K562 (cell line): ENCODE measurements around the gene TBXAS1. TPM values are rescaled to one million over a fixed set of nuclear protein-coding genes. Genes with fewer than 3 reads are reported as not detected.

Source experiments
- ATAC-seq: fragments of 200-7000 bp; cut with Tn5 transposase; 3 replicates; pipeline ENCODE4 v1.9.1; 2020; ENCODE audit warnings: moderate library complexity
- BruUV-seq: library from RNA; stranded (reverse); fragments of 400-500 nt; replicated peaks from 2 replicates; lab custom pipeline; 2021; lab: Mats Ljungman, UMichigan
- CTCF ChIA-PET: fragments of 300-600 bp; formaldehyde crosslinking; extraction: SDS; loops from one replicate; lab custom pipeline; 2021; ENCODE audit warnings: low intra/inter-chr PET ratio; lab: Yijun Ruan, JAX
- POLR2A ChIA-PET: fragments of 300-600, 350-650 bp; sonication (Branson Sonifier 250); formaldehyde crosslinking; extraction: SDS; loops from one replicate; lab custom pipeline; 2021; ENCODE audit warnings: antibody characterized with exemption, inconsistent platforms; lab: Yijun Ruan, JAX
- DNase-seq, 4 experiments: peaks; one replicate each; pipeline versions ENCODE4 v3.0.0 to v3.0.0-alpha.2; 2011 to 2018; ENCODE audit warnings: low spot score in 3 of 4, mixed read lengths in 3 of 4; ENCODE audit errors: extremely low read depth in 1 of 4
- FAIRE-seq: peaks from 2 replicates; lab custom pipeline; 2011; peaks lifted over from hg19 to GRCh38; lab: Jason Lieb, UNC
- H2AFZ ChIP-seq: 2 replicates; pipeline ENCODE4 v1.6.0; 2011; ENCODE audit warnings: low read depth, low read length, control low read depth, inconsistent platforms
- H3K27ac ChIP-seq: fragments of 200-600 bp; 3 replicates; pipeline ENCODE4 v1.8.0; 2011; ENCODE audit warnings: low read depth, mild to moderate bottlenecking, control low read depth, inconsistent platforms, low read length, moderate library complexity, mixed read lengths; ENCODE audit errors: extremely low read depth
- H3K27me3 ChIP-seq, 2 experiments: fragments of 300-600 bp in 1 of 2; 2 replicates in 1 of 2; 3 replicates in 1 of 2; pipeline versions ENCODE4 v1.6.0 to v1.8.0; 2011; ENCODE audit warnings: inconsistent platforms in 2 of 2, low read length in 2 of 2, mild to moderate bottlenecking in 1 of 2, mixed read lengths in 1 of 2, moderate library complexity in 1 of 2; ENCODE audit not compliant: control insufficient read depth in 2 of 2, insufficient read depth in 2 of 2
- H3K36me3 ChIP-seq: fragments of 300-600 bp; 3 replicates; pipeline ENCODE4 v1.8.0; 2011; ENCODE audit warnings: mild to moderate bottlenecking, low read length, inconsistent platforms; ENCODE audit not compliant: control insufficient read depth, insufficient read depth
- H3K4me1 ChIP-seq, 2 experiments: fragments of 200-600 bp in 1 of 2; replicated peaks in 1 of 2; 2 replicates in 1 of 2; 3 replicates in 1 of 2; pipeline versions ENCODE4 v1.5.1 to v1.8.0; 2011; ENCODE audit warnings: inconsistent platforms in 2 of 2, low read length in 2 of 2, mild to moderate bottlenecking in 1 of 2, mixed read lengths in 1 of 2, moderate library complexity in 1 of 2; ENCODE audit not compliant: control insufficient read depth in 2 of 2, insufficient read depth in 2 of 2
- H3K4me2 ChIP-seq: 2 replicates; pipeline ENCODE4 v1.6.1; 2011; ENCODE audit warnings: low read length, control low read depth, inconsistent platforms, mixed read lengths; ENCODE audit not compliant: insufficient read depth
- H3K4me3 ChIP-seq: fragments of 200-600 bp; sonication (generic), shearing (Covaris generic); 2 replicates; pipeline ENCODE4 v1.5.1; 2016; ENCODE audit warnings: control low read depth, inconsistent platforms
- H3K79me2 ChIP-seq: fragments of 200-600 bp; 3 replicates; pipeline ENCODE4 v1.8.0; 2011; ENCODE audit warnings: low read length, inconsistent platforms; ENCODE audit not compliant: control insufficient read depth, insufficient read depth
- H3K9ac ChIP-seq, 2 experiments: 2 replicates each; pipeline versions ENCODE4 v1.6.0 to v1.6.1; 2011; ENCODE audit warnings: low read depth in 2 of 2, low read length in 2 of 2, control low read depth in 1 of 2, inconsistent platforms in 1 of 2, mild to moderate bottlenecking in 1 of 2, mixed read lengths in 1 of 2; ENCODE audit not compliant: insufficient read depth in 1 of 2
- H3K9me1 ChIP-seq: one replicate; pipeline ENCODE4 v1.6.0; 2011; ENCODE audit warnings: inconsistent platforms, mild to moderate bottlenecking, low read length, moderate library complexity; ENCODE audit not compliant: control insufficient read depth, insufficient read depth
- H3K9me3 ChIP-seq: replicated peaks from 2 replicates; pipeline ENCODE4 v1.5.1; 2011; ENCODE audit warnings: low read depth, low read length, inconsistent platforms; ENCODE audit not compliant: control insufficient read depth, insufficient read depth
- H4K20me1 ChIP-seq: replicated peaks from 2 replicates; pipeline ENCODE4 v1.6.1; 2011; ENCODE audit warnings: low read length, inconsistent platforms, mixed read lengths; ENCODE audit not compliant: control insufficient read depth, insufficient read depth
- BDP1 ChIP-seq: IDR thresholded peaks from 3 replicates; pipeline ENCODE4 v1.6.1; 2011; ENCODE audit not compliant: insufficient read length, insufficient read depth
- C11orf30 ChIP-seq: fragments of 450-650 bp; IDR thresholded peaks from 2 replicates; pipeline ENCODE4 v1.6.1; 2016; ENCODE audit warnings: low read depth, mild to moderate bottlenecking
- E2F5 ChIP-seq: sonication (generic); formaldehyde crosslinking; IDR thresholded peaks from 2 replicates; pipeline ENCODE4 v1.8.0; 2022; ENCODE audit warnings: mild to moderate bottlenecking, missing genetic modification reagents
- KDM2B ChIP-seq: fragments of 250-450 bp; sonication (Bioruptor Pico); IDR thresholded peaks from 2 replicates; pipeline ENCODE4 v1.8.0; 2021; ENCODE audit warnings: mild to moderate bottlenecking, moderate library complexity
- MAFG ChIP-seq: fragments of 450-650 bp; conservative IDR thresholded peaks from 2 replicates; pipeline ENCODE4 v1.6.1; 2016; ENCODE audit warnings: missing genetic modification characterization, missing compliant biosample characterization
- MCM5 ChIP-seq: fragments of 450-650 bp; IDR thresholded peaks from 2 replicates; pipeline ENCODE4 v1.6.1; 2016; ENCODE audit warnings: low read depth
- MEIS2 ChIP-seq: fragments of 450-650 bp; IDR thresholded peaks from 2 replicates; pipeline ENCODE4 v1.6.1; 2014; ENCODE audit warnings: mild to moderate bottlenecking; ENCODE audit not compliant: partially characterized antibody
- NFXL1 ChIP-seq: fragments of 450-650 bp; formaldehyde crosslinking; IDR thresholded peaks from 2 replicates; pipeline ENCODE4 v1.4.0; 2021; ENCODE audit warnings: mild to moderate bottlenecking
- PBX2 ChIP-seq, 2 experiments: IDR thresholded peaks in 1 of 2; conservative IDR thresholded peaks in 1 of 2; 2 replicates each; pipeline ENCODE4 v1.6.1; 2016; ENCODE audit warnings: low read depth in 2 of 2, mild to moderate bottlenecking in 1 of 2, missing compliant biosample characterization in 1 of 2, missing genetic modification characterization in 1 of 2, moderate library complexity in 1 of 2
- SLC30A9 ChIP-seq: fragments of 250-450 bp; sonication (Bioruptor Pico); IDR thresholded peaks from 2 replicates; pipeline ENCODE4 v1.8.0; 2022; ENCODE audit warnings: mild to moderate bottlenecking, moderate library complexity
- WGBS: fragments of 100-300 bp; shearing (Covaris generic); methylation state at CpG from one replicate; pipeline ENCODE4 v1.1.6; 2016; ENCODE audit warnings: low coverage, mixed read lengths; ENCODE audit not compliant: insufficient coverage; ENCODE audit errors: missing lambda C conversion rate; 5-methylcytosine and 5-hydroxymethylcytosine counted together
- in situ Hi-C: fragments of 300-500 bp; cut with MboI; formaldehyde crosslinking; loops from 4 replicates; pipeline ENCODE4 v1.15.0; 2018; ENCODE audit warnings: inconsistent platforms, mixed read lengths
- intact Hi-C: fragments of 100-400 bp; cut with micrococcal nuclease; formaldehyde crosslinking; loops from 2 replicates; pipeline ENCODE4 v1.14.2; 2022
- polyA plus RNA-seq, 8 experiments: library from polyadenylated mRNA; depleted of rRNA in 4 of 8; stranded (reverse) in 5 of 8; unstranded in 3 of 8; fragments of >200 nt; fragmentation: Nextera tagmentation in 2 of 8; fragmentation: Illumina TruSeq in 1 of 8; extraction: Ambion mirVana in 2 of 8; extraction: Trizol in 1 of 8; gene quantifications; 2 replicates each; pipeline versions ENCODE4 v1.2.1 to v1.2.3, GENCODE V29; 2011 to 2014; ENCODE audit warnings: inconsistent platforms in 1 of 8, missing spikeins in 1 of 8
- total RNA-seq, 7 experiments: library from RNA; depleted of rRNA in 6 of 7; stranded (reverse); fragments of >200 nt in 6 of 7; fragmentation: Illumina TruSeq in 2 of 7; extraction: Trizol in 2 of 7; gene quantifications; 2 replicates each; pipeline versions ENCODE4 v1.2.1 to v1.2.3, GENCODE V29; 2011 to 2021; ENCODE audit warnings: low replicate concordance in 1 of 7
- TF ChIP-seq, protein P1 (sequence below): fragments of 450-650 bp; IDR thresholded peaks from 2 replicates; pipeline ENCODE4 v1.6.1; 2016
- TF ChIP-seq, protein P2 (sequence below): sonication (generic); formaldehyde crosslinking; IDR thresholded peaks from 2 replicates; pipeline ENCODE4 v1.9.0; 2022; ENCODE audit warnings: mild to moderate bottlenecking, missing genetic modification reagents

Gene TBXAS1
- total and polyA plus RNA-seq, 9 of the 15 experiments (the other 6 are each of a cell fraction or from before 2014, with no cell fraction given): 1.1 to 8.3 (median 1.9) TPM

- in situ Hi-C loops (no loop called here), intact Hi-C loops (no loop called here)
- no peaks in the 10 kb centered on the region for H3K27me3 ChIP-seq
- ChIA-PET POLR2A (interaction anchor here (1.1 kb wide), 1 partner anchor 11 kb away, joined by 3 read pairs; no protein-coding TSS in a partner anchor), CTCF (no interaction called here)
- FAIRE-seq (peak; percentile 26), ATAC-seq (peak; percentile 33), DNase-seq (no peak)
- H3K4me3 ChIP-seq: no peak overlapping the region
- H3K36me3 ChIP-seq: no peaks in the 10 kb centered on the region
- H3K4me2 ChIP-seq: no peak overlapping the region
- no peaks in the 10 kb centered on the region for H3K79me2 ChIP-seq
- H4K20me1 ChIP-seq: no peaks in the 10 kb centered on the region
- H3K9me3 ChIP-seq: no peaks in the 10 kb centered on the region
- 59% methylated on average over 8 of the region's 8 CpGs for WGBS
- H3K4me1 ChIP-seq: peaks cover 0 to 13% of the 10 kb centered on the region in 2 experiments; a peak in 4 of 5 replicates
- BruUV-seq: no TSS peak
- H3K27ac ChIP-seq: no peak overlapping the region
- H3K9me1 ChIP-seq: no peaks in the 10 kb centered on the region
- no peak overlapping the region for H2AFZ ChIP-seq
- no peak overlapping the region for H3K9ac ChIP-seq
- TF ChIP-seq, protein P1, sequence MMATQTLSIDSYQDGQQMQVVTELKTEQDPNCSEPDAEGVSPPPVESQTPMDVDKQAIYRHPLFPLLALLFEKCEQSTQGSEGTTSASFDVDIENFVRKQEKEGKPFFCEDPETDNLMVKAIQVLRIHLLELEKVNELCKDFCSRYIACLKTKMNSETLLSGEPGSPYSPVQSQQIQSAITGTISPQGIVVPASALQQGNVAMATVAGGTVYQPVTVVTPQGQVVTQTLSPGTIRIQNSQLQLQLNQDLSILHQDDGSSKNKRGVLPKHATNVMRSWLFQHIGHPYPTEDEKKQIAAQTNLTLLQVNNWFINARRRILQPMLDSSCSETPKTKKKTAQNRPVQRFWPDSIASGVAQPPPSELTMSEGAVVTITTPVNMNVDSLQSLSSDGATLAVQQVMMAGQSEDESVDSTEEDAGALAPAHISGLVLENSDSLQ: peak; percentile 67
- no peak for TF ChIP-seq NFXL1 (CRISPR knock-in tag)
- TF ChIP-seq BDP1: no peak
- no peak for TF ChIP-seq SLC30A9 (CRISPR knock-in tag)
- peak; percentile 74 for TF ChIP-seq MAFG (tag)
- peak; percentile 47; the same call in 1 of the 2 replicates for TF ChIP-seq C11orf30
- TF ChIP-seq E2F5: 0 out of 2 replicates have a peak, but pooled peaks have one; percentile 39
- TF ChIP-seq MEIS2: peak; percentile 85
- TF ChIP-seq KDM2B: no peak
- TF ChIP-seq PBX2 (CRISPR knock-in tag; IDR thresholded peaks at IDR 0.05; ENCODE audit: low read depth): no peak
- TF ChIP-seq PBX2 (tag; conservative IDR thresholded peaks at IDR 0.05; ENCODE audit: low read depth): peak; percentile 80
- TF ChIP-seq, protein P2, sequence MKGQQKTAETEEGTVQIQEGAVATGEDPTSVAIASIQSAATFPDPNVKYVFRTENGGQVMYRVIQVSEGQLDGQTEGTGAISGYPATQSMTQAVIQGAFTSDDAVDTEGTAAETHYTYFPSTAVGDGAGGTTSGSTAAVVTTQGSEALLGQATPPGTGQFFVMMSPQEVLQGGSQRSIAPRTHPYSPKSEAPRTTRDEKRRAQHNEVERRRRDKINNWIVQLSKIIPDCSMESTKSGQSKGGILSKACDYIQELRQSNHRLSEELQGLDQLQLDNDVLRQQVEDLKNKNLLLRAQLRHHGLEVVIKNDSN (CRISPR knock-in tag): peak; percentile 48; the same call in 1 of the 2 replicates
- TF ChIP-seq MCM5: no peak
Observed at GRCh38 chr7:139876622-139877283, 47.7 kb downstream of the TBXAS1 start.
